Measurements from ENCODE around the gene ACOT12.
"Not testable (repeated sequence)": the region's sequence is repeated elsewhere in the genome, so short reads cannot be mapped to it uniquely, and the experiment has no call there.

Gene ACOT12

DNA sequence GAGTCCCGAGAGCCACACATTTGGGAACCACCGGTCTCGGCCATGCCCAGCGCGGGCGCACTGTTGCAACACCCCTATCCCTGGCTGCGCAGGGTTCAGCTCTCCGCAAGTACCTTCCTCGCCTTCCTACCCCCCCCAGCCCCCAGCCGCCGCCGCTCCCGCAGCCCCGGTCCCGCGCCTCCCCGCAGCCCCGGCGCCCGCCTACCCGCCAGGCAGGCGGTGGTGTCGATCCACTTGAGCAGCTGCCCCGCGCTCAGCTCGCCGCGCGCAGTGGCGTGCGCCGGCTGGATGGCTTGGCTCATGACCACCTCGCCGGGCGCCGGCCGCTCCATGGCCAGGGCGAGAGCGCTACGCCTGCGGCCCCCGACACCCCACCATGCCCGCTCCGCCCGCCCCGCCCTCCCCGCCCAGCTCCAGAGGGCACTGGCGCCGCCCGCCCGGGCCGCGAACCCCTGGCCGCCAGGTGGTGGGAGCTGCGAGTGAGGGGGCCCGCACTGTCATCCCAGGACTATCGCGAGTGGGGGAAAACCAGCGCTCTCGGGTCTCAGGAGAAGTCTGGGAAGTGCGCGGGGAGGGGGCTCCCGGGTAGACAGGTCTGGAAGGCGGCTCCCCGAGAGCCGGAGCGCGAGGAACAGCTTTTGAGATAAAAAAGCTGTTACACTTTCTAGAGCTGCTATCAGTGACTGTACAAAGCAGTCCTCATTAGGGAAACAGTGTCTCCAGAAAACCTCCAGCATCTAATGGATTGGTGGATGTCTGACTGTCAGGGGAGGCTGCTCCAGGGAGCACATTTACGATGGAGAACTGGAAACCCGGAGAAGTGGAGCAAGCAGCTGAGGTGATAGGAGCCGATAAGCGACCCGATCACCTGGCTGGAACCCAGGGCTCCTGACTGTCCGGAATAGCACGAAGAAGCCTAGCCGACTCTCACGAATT is at the start of gene ACOT12:
TSS of gene ACOT12 (minus strand) at position 352 of the 936 bp plus-strand sequence. CDS start at position 332, 20 bp downstream.
- DNase-seq (ENCODE audit: low read depth in 2 of 2) = no peak

- DNase-seq (ENCODE audit: low read depth in 2 of 2) = no peak
These were observed 41.1 kb upstream of the ACOT12 start for GRCh38 chr5:81435023-81435422.

GRCh38 chr5:81429985-81430384 is 36.1 kb upstream of the ACOT12 start:
- DNase-seq (ENCODE audit: low read depth in 2 of 2) = no peak

GRCh38 chr5:81429363-81429762 is 35.4 kb upstream of the ACOT12 start:
- no peak for DNase-seq (ENCODE audit: low read depth in 2 of 2)

- DNase-seq (ENCODE audit: low read depth in 2 of 2) = no peak
These were observed 34.9 kb upstream of the ACOT12 start for GRCh38 chr5:81428861-81429260.

- DNase-seq (ENCODE audit: low read depth in 2 of 2) = no peak
These were observed 34.5 kb upstream of the ACOT12 start for GRCh38 chr5:81428446-81428845.

DNA sequence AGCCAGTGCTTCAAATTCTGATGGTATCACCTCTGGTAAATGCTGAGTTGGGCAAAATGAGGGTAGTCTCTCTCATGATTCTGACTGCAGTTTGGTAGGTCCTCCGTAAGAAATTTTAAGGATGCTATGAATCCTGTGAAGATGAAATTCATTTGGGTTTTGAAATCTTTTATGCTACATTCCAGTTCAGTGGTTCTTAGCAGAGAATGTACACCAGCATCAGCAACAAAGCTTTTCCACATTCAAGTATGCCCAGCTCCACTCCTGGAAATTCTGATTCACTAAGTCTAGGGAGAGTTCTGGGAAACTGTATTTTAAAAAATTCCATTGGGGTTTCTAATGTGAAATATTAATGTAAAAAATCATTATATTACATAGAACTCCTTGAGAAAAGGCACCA is 33.6 kb upstream of the ACOT12 start:
- DNase-seq (ENCODE audit: low read depth in 2 of 2) = no peak

GRCh38 chr5:81426359-81427030 is 32.6 kb upstream of the ACOT12 start:
- no peak for DNase-seq (ENCODE audit: low read depth in 2 of 2)

GRCh38 chr5:81425569-81425968 is 31.6 kb upstream of the ACOT12 start:
- DNase-seq (ENCODE audit: low read depth in 2 of 2) = no peak

- no peak for DNase-seq (ENCODE audit: low read depth in 2 of 2)
These were observed 30.8 kb upstream of the ACOT12 start for GRCh38 chr5:81424728-81425127.

- no peak for DNase-seq (ENCODE audit: low read depth in 2 of 2)
These were observed 28.7 kb upstream of the ACOT12 start for GRCh38 chr5:81422671-81423070.

- DNase-seq (ENCODE audit: low read depth in 2 of 2) = peak in 1 of 2 donors; percentile 3
These were observed 26.2 kb upstream of the ACOT12 start for GRCh38 chr5:81420039-81420667.

- DNase-seq (ENCODE audit: low read depth in 2 of 2) = no peak
These were observed 24.7 kb upstream of the ACOT12 start for GRCh38 chr5:81418606-81419005.

DNA sequence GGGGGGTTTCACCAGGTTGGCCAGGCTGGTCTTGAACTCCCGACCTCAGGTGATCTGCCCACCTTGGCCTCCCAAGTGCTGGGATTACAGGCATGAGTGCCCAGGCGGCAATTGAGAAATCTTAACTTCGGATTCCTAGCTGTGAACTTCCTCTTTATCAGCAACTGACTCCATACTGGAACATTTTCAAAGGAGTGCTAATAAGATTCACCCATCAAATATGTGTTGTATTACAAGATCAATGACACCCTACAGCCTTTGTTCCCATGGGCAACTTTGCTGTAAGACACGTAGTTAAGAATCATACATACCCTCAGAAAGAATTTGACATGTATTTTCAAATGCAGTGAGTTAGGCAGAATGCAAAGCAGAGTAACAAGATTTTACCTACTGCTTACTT is 23.1 kb upstream of the ACOT12 start:
- DNase-seq (ENCODE audit: low read depth in 2 of 2) = no peak

DNA sequence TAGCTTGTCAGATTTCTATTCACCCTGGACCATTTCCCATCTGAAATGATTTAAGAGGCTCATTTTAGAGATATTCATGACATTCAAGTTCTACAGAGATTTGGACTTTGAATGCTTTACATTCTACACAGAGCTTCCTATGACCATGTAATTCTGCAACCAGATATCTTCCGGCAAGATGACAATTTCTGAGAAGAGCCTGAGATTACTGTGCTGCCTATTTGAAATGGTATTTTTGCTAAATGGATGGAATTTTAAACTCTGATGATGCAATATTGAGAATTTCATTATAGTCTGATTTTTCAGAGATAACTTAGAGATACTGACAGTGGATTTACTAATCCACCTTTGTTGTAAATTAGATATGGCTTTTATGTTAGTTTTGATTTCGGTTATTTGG is 16.0 kb upstream of the ACOT12 start:
- no peak for DNase-seq (ENCODE audit: low read depth in 2 of 2)

DNA sequence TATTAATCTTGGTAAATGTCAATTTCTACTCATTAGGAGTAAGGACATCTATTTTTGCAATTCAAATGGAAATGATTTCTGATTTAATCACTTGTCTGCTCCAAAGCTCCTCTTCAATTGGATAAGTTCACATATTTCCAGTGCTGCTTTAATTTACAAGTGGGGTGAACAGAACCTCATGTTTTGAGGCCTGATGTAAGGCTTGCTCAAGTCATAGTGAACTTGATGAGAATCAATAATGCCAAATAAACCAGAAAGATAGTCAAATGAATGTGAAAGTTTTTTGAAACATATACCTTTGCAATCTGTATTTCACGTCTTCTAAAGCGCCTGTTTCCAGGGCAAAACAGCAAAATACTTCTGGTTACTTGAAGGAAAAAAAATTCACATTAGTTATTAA is 15.4 kb upstream of the ACOT12 start:
- no peak for DNase-seq (ENCODE audit: low read depth in 2 of 2)

GRCh38 chr5:81408496-81408895 is 14.6 kb upstream of the ACOT12 start:
- no peak for DNase-seq (ENCODE audit: low read depth in 2 of 2)

DNA sequence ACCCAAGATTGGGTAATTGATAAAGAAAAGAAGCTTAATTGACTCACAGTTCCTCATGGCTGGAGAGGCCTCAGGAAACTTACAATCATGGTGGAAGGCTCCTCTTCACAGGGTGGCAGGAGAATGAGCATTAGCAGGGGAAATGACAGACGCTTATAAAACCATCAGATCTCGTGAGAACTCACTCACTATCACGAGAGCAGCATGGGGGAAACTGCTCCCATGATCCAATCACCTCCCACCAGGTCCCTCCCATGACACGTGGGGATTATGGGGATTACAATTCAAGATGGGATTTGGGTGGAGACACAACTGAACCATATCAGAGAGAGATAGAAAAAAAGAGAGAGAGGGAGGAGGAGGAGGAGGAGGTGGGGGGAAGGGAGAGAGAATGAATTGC is 13.9 kb upstream of the ACOT12 start:
- not testable (repeated sequence) for DNase-seq (ENCODE audit: low read depth in 2 of 2)

DNA sequence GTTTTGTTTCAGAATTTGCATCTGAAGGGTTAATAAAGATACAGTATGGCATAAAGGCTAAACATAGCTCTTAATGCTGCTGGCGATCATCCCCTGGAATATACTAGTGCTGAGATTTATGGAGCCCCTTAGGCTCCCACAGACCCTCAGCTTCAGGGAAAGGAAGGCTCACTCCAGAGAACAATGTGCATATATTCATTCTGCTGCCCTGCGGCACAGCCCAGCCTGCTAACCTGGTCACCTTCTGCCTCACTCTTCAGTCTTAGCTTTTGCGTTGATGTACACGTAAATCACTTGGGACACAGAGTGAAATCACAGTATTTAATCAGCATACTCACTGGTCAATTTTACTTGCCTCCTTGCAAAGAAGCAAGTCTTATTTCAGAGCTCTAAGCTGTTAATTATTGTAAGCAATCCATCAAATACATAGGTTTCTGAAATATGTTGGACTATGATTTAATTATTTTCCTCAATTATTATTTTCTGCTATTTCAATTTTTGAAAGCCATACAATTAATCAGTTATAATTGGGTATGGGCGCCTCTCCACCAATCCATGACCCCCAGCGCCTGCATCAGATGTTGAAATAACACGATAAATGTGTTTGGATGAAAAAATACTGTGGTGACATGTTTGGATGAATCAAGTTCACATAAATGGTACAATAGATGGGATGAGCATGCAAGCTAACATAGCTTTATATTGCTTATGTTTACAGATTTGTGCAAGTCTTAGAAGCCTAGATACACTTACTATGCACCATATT is 11.4 kb upstream of the ACOT12 start:
- no peak for DNase-seq (ENCODE audit: low read depth in 2 of 2)

- DNase-seq (ENCODE audit: low read depth in 2 of 2) = no peak
These were observed 8.4 kb upstream of the ACOT12 start for GRCh38 chr5:81402192-81402930.

DNA sequence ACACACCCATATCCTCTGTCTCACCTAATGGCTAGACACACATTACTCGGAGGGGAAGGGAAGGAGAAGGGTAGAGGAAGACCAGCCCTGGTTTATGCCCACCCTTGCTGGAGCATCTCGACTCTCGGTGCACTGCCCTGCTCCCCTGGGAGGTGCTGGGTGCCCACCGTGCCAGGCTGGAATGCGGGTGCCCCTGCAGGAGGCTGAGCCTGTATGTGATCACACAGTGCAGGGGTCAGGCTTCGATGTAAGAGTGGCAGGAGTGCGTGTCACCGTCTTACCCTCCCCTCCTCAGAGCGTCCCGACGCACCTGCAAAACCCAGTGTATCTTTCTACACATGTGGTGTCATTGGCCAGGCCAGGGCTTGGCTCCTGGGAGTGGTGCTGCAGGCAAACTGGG is 7.3 kb upstream of the ACOT12 start:
- DNase-seq (ENCODE audit: low read depth in 2 of 2) = no peak

Data from stimulated activated CD4-positive, alpha-beta T cell treated with anti-CD3 and anti-CD28 coated beads, Interleukin-4, amount 100 ng/mL, for 48 hours (primary cell).